A549 (cell line): ENCODE data around the gene GOLGA5. TPM values are rescaled to one million over a fixed set of nuclear protein-coding genes. Genes with fewer than 3 reads are reported as not detected.

Experiments
- ATAC-seq, 2 experiments: fragments of 200-7000 bp in 1 of 2; fragments of >200 bp in 1 of 2; cut with Nextera tagmentation in 1 of 2; cut with Tn5 transposase in 1 of 2; 3 replicates each; pipeline versions ENCODE4 v1.8.0 to v1.9.1; 2018 to 2020; ENCODE audit warnings: mild to moderate bottlenecking in 1 of 2, moderate library complexity in 1 of 2
- CTCF ChIA-PET: fragments of 300-600 bp; sonication (Branson Sonifier 250); formaldehyde crosslinking; extraction: SDS; loops from one replicate; lab custom pipeline; 2021; ENCODE audit warnings: antibody characterized with exemption, inconsistent platforms; lab: Yijun Ruan, JAX
- POLR2A ChIA-PET: fragments of 350-600 bp; formaldehyde crosslinking; extraction: SDS; loops from one replicate; lab custom pipeline; 2021; ENCODE audit warnings: antibody characterized with exemption, inconsistent platforms; lab: Yijun Ruan, JAX
- DNase-seq, 2 experiments: peaks; one replicate each; pipeline versions ENCODE4 v3.0.0 to v3.0.0-alpha.2; 2011 to 2016; ENCODE audit warnings: low read depth in 1 of 2, low spot score in 1 of 2
- FAIRE-seq: peaks from 2 replicates; lab custom pipeline; 2011; peaks lifted over from hg19 to GRCh38; lab: Jason Lieb, UNC
- H3K27ac ChIP-seq, 2 experiments: fragments of >200 bp; sonication (Bioruptor Twin); formaldehyde crosslinking; 3 replicates each; pipeline ENCODE4 v1.5.1; 2016 to 2017
- H3K4me1 ChIP-seq: fragments of >200 bp; sonication (Bioruptor Twin); formaldehyde crosslinking; 3 replicates; pipeline ENCODE4 v1.6.1; 2016
- H3K4me2 ChIP-seq: fragments of >200 bp; sonication (Bioruptor Twin); formaldehyde crosslinking; 3 replicates; pipeline ENCODE4 v1.6.1; 2016
- H3K4me3 ChIP-seq: fragments of >200 bp; sonication (Bioruptor Twin); formaldehyde crosslinking; 3 replicates; pipeline ENCODE4 v1.5.1; 2016
- H3K9me3 ChIP-seq: fragments of >200 bp; sonication (Bioruptor Twin); formaldehyde crosslinking; 3 replicates; pipeline ENCODE4 v1.6.1; 2016
- EHF ChIP-seq: fragments of 250-450 bp; sonication (Bioruptor Pico); IDR thresholded peaks from 2 replicates; pipeline ENCODE4 v1.5.0; 2020; ENCODE audit warnings: mild to moderate bottlenecking
- EP300 ChIP-seq, 2 experiments: fragments of >200 bp; sonication (Bioruptor Twin); formaldehyde crosslinking; IDR thresholded peaks; 2 replicates in 1 of 2; 3 replicates in 1 of 2; pipeline ENCODE4 v1.6.1; 2016 to 2017
- GATA3 ChIP-seq: IDR thresholded peaks from 2 replicates; pipeline ENCODE4 v1.6.1; 2012; ENCODE audit warnings: borderline replicate concordance
- HDAC2 ChIP-seq: fragments of 200-600 bp; sonication (generic); IDR thresholded peaks from 2 replicates; pipeline ENCODE4 v1.6.1; 2016
- HOXB13 ChIP-seq: fragments of 250-450 bp; sonication (Bioruptor Pico); IDR thresholded peaks from 2 replicates; pipeline ENCODE4 v1.5.0; 2020; ENCODE audit warnings: low read depth, mild to moderate bottlenecking, moderate library complexity
- MAFK ChIP-seq: fragments of 450-650 bp; IDR thresholded peaks from 2 replicates; pipeline ENCODE4 v1.6.1; 2014; ENCODE audit not compliant: partially characterized antibody
- NPAS2 ChIP-seq: fragments of 250-450 bp; sonication (Bioruptor Pico); IDR thresholded peaks from 2 replicates; pipeline ENCODE4 v1.8.0; 2022; ENCODE audit warnings: mild to moderate bottlenecking, moderate library complexity, borderline replicate concordance
- PHF8 ChIP-seq: fragments of 200-600 bp; sonication (generic); IDR thresholded peaks from 2 replicates; pipeline ENCODE4 v1.6.1; 2016; ENCODE audit warnings: low read depth, mild to moderate bottlenecking, antibody characterized with exemption, moderate library complexity, borderline replicate concordance
- RCOR1 ChIP-seq: fragments of 150-350 bp; IDR thresholded peaks from 2 replicates; pipeline ENCODE4 v1.6.1; 2014; ENCODE audit warnings: antibody characterized with exemption, low read length, low read depth
- RFX5 ChIP-seq: fragments of 450-650 bp; IDR thresholded peaks from 2 replicates; pipeline ENCODE4 v1.7.1; 2014; ENCODE audit warnings: antibody characterized with exemption, mild to moderate bottlenecking, moderate library complexity
- RNF2 ChIP-seq: fragments of 200-600 bp; sonication (generic); IDR thresholded peaks from 2 replicates; pipeline ENCODE4 v1.6.1; 2016; ENCODE audit warnings: low read depth, mild to moderate bottlenecking, antibody characterized with exemption, moderate library complexity, borderline replicate concordance
- ZC3H11A ChIP-seq: fragments of 450-650 bp; IDR thresholded peaks from 2 replicates; pipeline ENCODE4 v1.6.1; 2014; ENCODE audit warnings: antibody characterized with exemption, mild to moderate bottlenecking
- ZFP36 ChIP-seq: fragments of 450-650 bp; IDR thresholded peaks from 2 replicates; pipeline ENCODE4 v1.6.1; 2014; ENCODE audit warnings: borderline replicate concordance; ENCODE audit not compliant: partially characterized antibody
- ZSCAN20 ChIP-seq: fragments of 250-450 bp; sonication (Bioruptor Pico); IDR thresholded peaks from 2 replicates; pipeline ENCODE4 v1.8.0; 2022; ENCODE audit warnings: mild to moderate bottlenecking, moderate library complexity
- WGBS: methylation state at CpG from one replicate; pipeline ENCODE4 v1.1.6; 2017; ENCODE audit errors: missing lambda C conversion rate; 5-methylcytosine and 5-hydroxymethylcytosine counted together
- polyA plus RNA-seq, 4 experiments: library from polyadenylated mRNA; depleted of rRNA in 3 of 4; stranded (reverse); fragments of >200 nt; fragmentation: RNase III in 1 of 4; extraction: RNeasy Plus Mini Kit Qiagen cat#74134 plus additional on column Dnase treatment in 1 of 4; gene quantifications; 2 replicates in 3 of 4; 3 replicates in 1 of 4; pipeline ENCODE4 v1.2.3, GENCODE V29; 2011 to 2017
- TF ChIP-seq, protein P1 (sequence below): fragments of 250-450 bp; sonication (Bioruptor Pico); IDR thresholded peaks from 2 replicates; pipeline ENCODE4 v1.5.0; 2020; ENCODE audit warnings: low read depth, mild to moderate bottlenecking, moderate library complexity
- TF ChIP-seq, protein P2 (sequence below): fragments of >200 bp; sonication (Bioruptor Twin); formaldehyde crosslinking; IDR thresholded peaks from 3 replicates; pipeline ENCODE4 v1.6.1; 2016
- TF ChIP-seq, protein P3 (sequence below): fragments of 200-600 bp; sonication (generic); IDR thresholded peaks from 2 replicates; pipeline ENCODE4 v1.6.1; 2016; ENCODE audit warnings: antibody characterized with exemption, mild to moderate bottlenecking, moderate library complexity
- TF ChIP-seq, protein P4 (sequence below): IDR thresholded peaks from 2 replicates; pipeline ENCODE4 v1.6.1; 2012
- TF ChIP-seq, protein P5 (sequence below): fragments of >200 bp; sonication (Bioruptor Twin); formaldehyde crosslinking; IDR thresholded peaks from 3 replicates; pipeline ENCODE4 v1.5.1; 2016

Gene GOLGA5
- polyA plus RNA-seq, 2 of the 4 experiments (the other 2 are of a cell fraction), result 31.9 to 53.8 TPM

DNA sequence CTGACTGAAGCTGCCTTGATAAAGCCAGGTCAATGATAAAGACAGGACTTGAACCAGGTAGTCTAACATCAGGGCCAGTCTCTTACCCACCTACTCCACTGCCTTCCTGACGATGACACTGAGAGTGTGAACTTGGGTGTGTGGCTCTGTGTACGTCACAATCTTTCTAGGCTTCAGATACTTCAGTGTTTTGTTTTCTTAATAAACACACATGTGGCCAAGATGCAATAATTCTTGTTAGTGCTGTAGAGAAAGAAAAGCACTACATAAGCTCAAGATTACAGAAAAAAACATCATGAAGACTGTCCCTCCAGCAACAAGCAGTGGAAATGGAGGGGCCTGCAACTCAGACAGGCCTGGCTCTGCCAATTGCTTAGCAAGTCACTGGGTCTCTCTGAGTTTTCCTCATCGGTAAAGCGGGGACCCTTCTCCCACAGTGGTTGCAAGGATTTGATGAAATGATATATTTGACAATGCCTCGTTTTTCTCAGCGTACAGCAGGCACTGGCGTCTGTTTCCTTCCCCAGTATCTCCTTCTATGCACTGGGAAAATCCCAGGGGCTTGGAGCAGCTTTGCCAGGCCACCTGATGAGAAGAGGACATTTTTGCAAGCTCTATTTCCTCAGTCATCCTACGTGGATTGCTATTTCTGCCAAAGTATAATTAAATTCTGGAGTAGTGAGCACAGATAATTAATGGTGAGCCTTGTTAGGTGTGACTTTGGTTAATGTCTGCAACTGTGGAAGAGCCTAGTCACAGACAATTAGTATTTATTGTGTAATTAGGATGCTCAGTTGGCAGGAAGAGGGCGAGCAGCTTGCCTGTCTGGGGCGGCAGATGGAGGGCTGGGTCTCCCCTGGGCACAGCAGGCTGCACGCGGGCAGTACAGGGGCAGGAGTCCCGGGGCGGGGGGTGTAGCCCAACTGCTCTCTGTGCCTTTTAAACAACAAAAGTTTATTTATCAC is 73.1 kb downstream of the GOLGA5 start:
- ATAC-seq (no peak), DNase-seq (no peak), FAIRE-seq (no peak)
- Histone ChIP-seq H3K4me3 (no peak overlapping the region), H3K27ac (no peak overlapping the region), H3K4me2 (no peak overlapping the region), H3K9me3 (peaks cover 9% of the 10 kb centered on the region), H3K4me1 (no peaks in the 10 kb centered on the region)
- ChIA-PET CTCF (no interaction called here), POLR2A (no interaction called here)
- TF ChIP-seq, protein P1, sequence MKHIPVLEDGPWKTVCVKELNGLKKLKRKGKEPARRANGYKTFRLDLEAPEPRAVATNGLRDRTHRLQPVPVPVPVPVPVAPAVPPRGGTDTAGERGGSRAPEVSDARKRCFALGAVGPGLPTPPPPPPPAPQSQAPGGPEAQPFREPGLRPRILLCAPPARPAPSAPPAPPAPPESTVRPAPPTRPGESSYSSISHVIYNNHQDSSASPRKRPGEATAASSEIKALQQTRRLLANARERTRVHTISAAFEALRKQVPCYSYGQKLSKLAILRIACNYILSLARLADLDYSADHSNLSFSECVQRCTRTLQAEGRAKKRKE (CRISPR knock-in tag), result no peak
- no peak for TF ChIP-seq PHF8
- TF ChIP-seq RFX5, result no peak
- no peak for TF ChIP-seq HOXB13
- TF ChIP-seq HDAC2, result no peak
- TF ChIP-seq, protein P2, sequence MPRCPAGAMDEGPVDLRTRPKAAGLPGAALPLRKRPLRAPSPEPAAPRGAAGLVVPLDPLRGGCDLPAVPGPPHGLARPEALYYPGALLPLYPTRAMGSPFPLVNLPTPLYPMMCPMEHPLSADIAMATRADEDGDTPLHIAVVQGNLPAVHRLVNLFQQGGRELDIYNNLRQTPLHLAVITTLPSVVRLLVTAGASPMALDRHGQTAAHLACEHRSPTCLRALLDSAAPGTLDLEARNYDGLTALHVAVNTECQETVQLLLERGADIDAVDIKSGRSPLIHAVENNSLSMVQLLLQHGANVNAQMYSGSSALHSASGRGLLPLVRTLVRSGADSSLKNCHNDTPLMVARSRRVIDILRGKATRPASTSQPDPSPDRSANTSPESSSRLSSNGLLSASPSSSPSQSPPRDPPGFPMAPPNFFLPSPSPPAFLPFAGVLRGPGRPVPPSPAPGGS, result no peak
- TF ChIP-seq RNF2, result no peak
- no peak for TF ChIP-seq RCOR1
- no peak for TF ChIP-seq NPAS2 (CRISPR knock-in tag)
- TF ChIP-seq EP300 (IDR thresholded peaks at IDR 0.05), result no peak
- no peak for TF ChIP-seq MAFK
- TF ChIP-seq ZC3H11A, result no peak
- no peak for TF ChIP-seq ZFP36
- TF ChIP-seq EHF, result no peak
- TF ChIP-seq, protein P3, sequence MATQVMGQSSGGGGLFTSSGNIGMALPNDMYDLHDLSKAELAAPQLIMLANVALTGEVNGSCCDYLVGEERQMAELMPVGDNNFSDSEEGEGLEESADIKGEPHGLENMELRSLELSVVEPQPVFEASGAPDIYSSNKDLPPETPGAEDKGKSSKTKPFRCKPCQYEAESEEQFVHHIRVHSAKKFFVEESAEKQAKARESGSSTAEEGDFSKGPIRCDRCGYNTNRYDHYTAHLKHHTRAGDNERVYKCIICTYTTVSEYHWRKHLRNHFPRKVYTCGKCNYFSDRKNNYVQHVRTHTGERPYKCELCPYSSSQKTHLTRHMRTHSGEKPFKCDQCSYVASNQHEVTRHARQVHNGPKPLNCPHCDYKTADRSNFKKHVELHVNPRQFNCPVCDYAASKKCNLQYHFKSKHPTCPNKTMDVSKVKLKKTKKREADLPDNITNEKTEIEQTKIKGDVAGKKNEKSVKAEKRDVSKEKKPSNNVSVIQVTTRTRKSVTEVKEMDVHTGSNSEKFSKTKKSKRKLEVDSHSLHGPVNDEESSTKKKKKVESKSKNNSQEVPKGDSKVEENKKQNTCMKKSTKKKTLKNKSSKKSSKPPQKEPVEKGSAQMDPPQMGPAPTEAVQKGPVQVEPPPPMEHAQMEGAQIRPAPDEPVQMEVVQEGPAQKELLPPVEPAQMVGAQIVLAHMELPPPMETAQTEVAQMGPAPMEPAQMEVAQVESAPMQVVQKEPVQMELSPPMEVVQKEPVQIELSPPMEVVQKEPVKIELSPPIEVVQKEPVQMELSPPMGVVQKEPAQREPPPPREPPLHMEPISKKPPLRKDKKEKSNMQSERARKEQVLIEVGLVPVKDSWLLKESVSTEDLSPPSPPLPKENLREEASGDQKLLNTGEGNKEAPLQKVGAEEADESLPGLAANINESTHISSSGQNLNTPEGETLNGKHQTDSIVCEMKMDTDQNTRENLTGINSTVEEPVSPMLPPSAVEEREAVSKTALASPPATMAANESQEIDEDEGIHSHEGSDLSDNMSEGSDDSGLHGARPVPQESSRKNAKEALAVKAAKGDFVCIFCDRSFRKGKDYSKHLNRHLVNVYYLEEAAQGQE, result no peak
- WGBS, result 56% methylated on average over 13 of the region's 14 CpGs

DNA sequence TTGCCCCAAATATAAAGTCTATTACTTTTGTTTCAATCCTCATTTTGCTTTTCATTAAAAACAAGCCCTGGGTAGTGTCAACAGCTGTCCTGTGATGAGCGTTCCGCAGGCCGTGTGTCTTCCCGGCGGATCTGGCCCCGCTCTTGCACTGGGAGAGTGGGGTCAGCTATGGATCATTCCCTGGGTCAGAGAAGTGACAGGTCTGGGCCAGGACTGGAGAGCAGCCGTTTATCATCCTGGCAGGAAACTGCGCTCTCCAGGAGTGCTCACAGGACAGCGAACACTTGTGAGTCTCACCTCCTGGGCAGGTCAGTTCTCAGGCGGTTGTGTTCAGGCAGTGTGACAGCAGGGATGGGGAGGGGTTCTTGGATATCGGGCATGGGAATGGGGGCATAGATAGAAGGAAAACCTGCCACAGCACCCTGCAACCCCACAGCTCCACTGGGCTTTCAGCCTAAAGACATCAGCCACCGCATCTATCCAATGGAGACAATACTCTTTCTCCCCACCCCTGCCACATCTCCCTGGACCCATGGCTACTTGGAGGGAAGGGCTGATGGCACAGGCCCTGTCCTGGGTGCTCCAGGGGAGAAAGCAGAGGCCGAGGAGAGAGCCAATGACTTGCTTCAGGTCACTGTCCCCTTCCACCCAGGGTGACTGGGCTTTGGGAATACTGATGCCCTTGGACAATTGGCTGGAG is 81.0 kb downstream of the GOLGA5 start:
- FAIRE-seq, result no peak
- ATAC-seq, result peak in 1 of 2 experiments; percentile 39; a peak in 4 of 6 replicates
- no peak overlapping the region for H3K4me2 ChIP-seq
- DNase-seq, result no peak
- CTCF ChIA-PET, result interaction anchor here (1.5 kb wide), 1 partner anchor 285 kb away, joined by 3 read pairs; no protein-coding TSS in a partner anchor
- TF ChIP-seq ZSCAN20 (CRISPR knock-in tag) (no peak), GATA3 (no peak), EP300 (IDR thresholded peaks at IDR 0.05) (no peak)
- TF ChIP-seq, protein P4, sequence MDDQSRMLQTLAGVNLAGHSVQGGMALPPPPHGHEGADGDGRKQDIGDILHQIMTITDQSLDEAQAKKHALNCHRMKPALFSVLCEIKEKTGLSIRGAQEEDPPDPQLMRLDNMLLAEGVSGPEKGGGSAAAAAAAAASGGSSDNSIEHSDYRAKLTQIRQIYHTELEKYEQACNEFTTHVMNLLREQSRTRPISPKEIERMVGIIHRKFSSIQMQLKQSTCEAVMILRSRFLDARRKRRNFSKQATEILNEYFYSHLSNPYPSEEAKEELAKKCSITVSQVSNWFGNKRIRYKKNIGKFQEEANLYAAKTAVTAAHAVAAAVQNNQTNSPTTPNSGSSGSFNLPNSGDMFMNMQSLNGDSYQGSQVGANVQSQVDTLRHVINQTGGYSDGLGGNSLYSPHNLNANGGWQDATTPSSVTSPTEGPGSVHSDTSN, result no peak
- TF ChIP-seq, protein P5, sequence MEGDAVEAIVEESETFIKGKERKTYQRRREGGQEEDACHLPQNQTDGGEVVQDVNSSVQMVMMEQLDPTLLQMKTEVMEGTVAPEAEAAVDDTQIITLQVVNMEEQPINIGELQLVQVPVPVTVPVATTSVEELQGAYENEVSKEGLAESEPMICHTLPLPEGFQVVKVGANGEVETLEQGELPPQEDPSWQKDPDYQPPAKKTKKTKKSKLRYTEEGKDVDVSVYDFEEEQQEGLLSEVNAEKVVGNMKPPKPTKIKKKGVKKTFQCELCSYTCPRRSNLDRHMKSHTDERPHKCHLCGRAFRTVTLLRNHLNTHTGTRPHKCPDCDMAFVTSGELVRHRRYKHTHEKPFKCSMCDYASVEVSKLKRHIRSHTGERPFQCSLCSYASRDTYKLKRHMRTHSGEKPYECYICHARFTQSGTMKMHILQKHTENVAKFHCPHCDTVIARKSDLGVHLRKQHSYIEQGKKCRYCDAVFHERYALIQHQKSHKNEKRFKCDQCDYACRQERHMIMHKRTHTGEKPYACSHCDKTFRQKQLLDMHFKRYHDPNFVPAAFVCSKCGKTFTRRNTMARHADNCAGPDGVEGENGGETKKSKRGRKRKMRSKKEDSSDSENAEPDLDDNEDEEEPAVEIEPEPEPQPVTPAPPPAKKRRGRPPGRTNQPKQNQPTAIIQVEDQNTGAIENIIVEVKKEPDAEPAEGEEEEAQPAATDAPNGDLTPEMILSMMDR, result no peak
- TF ChIP-seq, all 56 proteins: peak for 0
- POLR2A ChIA-PET, result no interaction called here
- H3K4me3 ChIP-seq, result no peak overlapping the region
- no peak overlapping the region for H3K27ac ChIP-seq
- H3K4me1 ChIP-seq, result no peaks in the 10 kb centered on the region
- no peaks in the 10 kb centered on the region for H3K9me3 ChIP-seq
- WGBS, result 70% methylated on average over 13 of the region's 13 CpGs
